Left ventricle myocardium inferior (tissue), 1 donor: Measurements from ENCODE around the gene MICAL2. TPM values are rescaled to one million over a fixed set of nuclear protein-coding genes. Genes with fewer than 3 reads are reported as not detected.

Source experiments
- DNase-seq: peaks from one replicate; pipeline ENCODE4 v3.0.0-alpha.2; 2020
- H3K27ac ChIP-seq: fragments of 200-600 bp; replicated peaks from 2 replicates; pipeline ENCODE4 v1.8.0; 2021
- H3K27me3 ChIP-seq: fragments of 200-600 bp; 2 replicates; pipeline ENCODE4 v1.8.0; 2021; ENCODE audit warnings: low read depth
- H3K36me3 ChIP-seq: fragments of 200-600 bp; 2 replicates; pipeline ENCODE4 v1.8.0; 2021
- H3K4me1 ChIP-seq: fragments of 200-600 bp; 2 replicates; pipeline ENCODE4 v1.8.0; 2021
- H3K4me3 ChIP-seq: fragments of 200-600 bp; 2 replicates; pipeline ENCODE4 v1.8.0; 2021; ENCODE audit warnings: mild to moderate bottlenecking, moderate library complexity
- H3K9me3 ChIP-seq: fragments of 200-600 bp; replicated peaks from 2 replicates; pipeline ENCODE4 v1.8.0; 2021
- CTCF ChIP-seq: fragments of 200-600 bp; IDR thresholded peaks from 2 replicates; pipeline ENCODE4 v1.8.0; 2021; ENCODE audit warnings: antibody characterized with exemption, mild to moderate bottlenecking, borderline replicate concordance
- intact Hi-C: fragments of 100-400 bp; cut with micrococcal nuclease; formaldehyde crosslinking; loops from one replicate; pipeline ENCODE4 v1.11.0; 2022
- total RNA-seq: library from RNA; stranded (reverse); fragmentation: NEBNext Ultra II Directional; extraction: Animal tissue kit (Norgen Biotek cat#: 25700); gene quantifications from one replicate; pipeline ENCODE4 v1.2.1, GENCODE V29; 2021
- donor health status: DM: no; HTN: yes; CAD: no; lungs with severe emphysema.

The MICAL2 gene
- total RNA-seq, 1 donor from 2014 or later = 85.0 TPM

GRCh38 chr11:12288931-12289666 is 178.7 kb downstream of the MICAL2 start:
- intact Hi-C loops = loop anchor here (10.0 kb wide), 1 partner anchor 354 kb away; no protein-coding TSS in a partner anchor
- TF ChIP-seq CTCF = no peak
- Histone ChIP-seq H3K36me3 (no peaks in the 10 kb centered on the region), H3K4me3 (no peak overlapping the region), H3K27me3 (no peaks in the 10 kb centered on the region), H3K27ac (no peak overlapping the region), H3K4me1 (peaks cover 28% of the 10 kb centered on the region), H3K9me3 (no peaks in the 10 kb centered on the region)
- DNase-seq = no peak

GRCh38 chr11:12289667-12290476 is 179.5 kb downstream of the MICAL2 start:
- intact Hi-C loops = loop anchor here (10.0 kb wide), 1 partner anchor 355 kb away; no protein-coding TSS in a partner anchor
- Histone ChIP-seq H3K27ac (no peak overlapping the region), H3K27me3 (no peaks in the 10 kb centered on the region), H3K36me3 (no peaks in the 10 kb centered on the region), H3K9me3 (no peaks in the 10 kb centered on the region), H3K4me3 (no peak overlapping the region), H3K4me1 (peaks cover 28% of the 10 kb centered on the region)
- TF ChIP-seq CTCF = no peak
- no peak for DNase-seq

- no peak for DNase-seq
- H3K4me1 ChIP-seq = peaks cover 28% of the 10 kb centered on the region
- H3K9me3 ChIP-seq = no peaks in the 10 kb centered on the region
- no peak overlapping the region for H3K4me3 ChIP-seq
- no peaks in the 10 kb centered on the region for H3K27me3 ChIP-seq
- intact Hi-C loops = no loop called here
- no peak for TF ChIP-seq CTCF
- no peak overlapping the region for H3K27ac ChIP-seq
- H3K36me3 ChIP-seq = no peaks in the 10 kb centered on the region
Observed at GRCh38 chr11:12290477-12290922, 180.1 kb downstream of the MICAL2 start.

GRCh38 chr11:12291313-12291712 is 180.9 kb downstream of the MICAL2 start:
- intact Hi-C loops = no loop called here
- Histone ChIP-seq H3K4me1 (peaks cover 27% of the 10 kb centered on the region), H3K4me3 (no peak overlapping the region), H3K36me3 (no peaks in the 10 kb centered on the region), H3K9me3 (no peaks in the 10 kb centered on the region), H3K27me3 (no peaks in the 10 kb centered on the region), H3K27ac (no peak overlapping the region)
- no peak for DNase-seq
- no peak for TF ChIP-seq CTCF

GRCh38 chr11:12291766-12292165 is 181.4 kb downstream of the MICAL2 start:
- H3K4me3 ChIP-seq = no peak overlapping the region
- DNase-seq = no peak
- no peak for TF ChIP-seq CTCF
- intact Hi-C loops = no loop called here
- peaks cover 22% of the 10 kb centered on the region for H3K4me1 ChIP-seq
- no peaks in the 10 kb centered on the region for H3K9me3 ChIP-seq
- no peaks in the 10 kb centered on the region for H3K36me3 ChIP-seq
- H3K27ac ChIP-seq = no peak overlapping the region
- H3K27me3 ChIP-seq = no peaks in the 10 kb centered on the region
